HG02852 (cell line): ENCODE results near the gene TRPM6.
"Not testable (repeated sequence)": the region's sequence is repeated elsewhere in the genome, so short reads cannot be mapped to it uniquely, and the experiment has no call there.

Experiments
- ATAC-seq: cut with Tn5 transposase; IDR thresholded peaks from one replicate; pipeline ENCODE4 v1.9.1; 2021; ENCODE audit warnings: mild to moderate bottlenecking, moderate library complexity; ENCODE audit not compliant: unreplicated experiment

The TRPM6 gene

DNA sequence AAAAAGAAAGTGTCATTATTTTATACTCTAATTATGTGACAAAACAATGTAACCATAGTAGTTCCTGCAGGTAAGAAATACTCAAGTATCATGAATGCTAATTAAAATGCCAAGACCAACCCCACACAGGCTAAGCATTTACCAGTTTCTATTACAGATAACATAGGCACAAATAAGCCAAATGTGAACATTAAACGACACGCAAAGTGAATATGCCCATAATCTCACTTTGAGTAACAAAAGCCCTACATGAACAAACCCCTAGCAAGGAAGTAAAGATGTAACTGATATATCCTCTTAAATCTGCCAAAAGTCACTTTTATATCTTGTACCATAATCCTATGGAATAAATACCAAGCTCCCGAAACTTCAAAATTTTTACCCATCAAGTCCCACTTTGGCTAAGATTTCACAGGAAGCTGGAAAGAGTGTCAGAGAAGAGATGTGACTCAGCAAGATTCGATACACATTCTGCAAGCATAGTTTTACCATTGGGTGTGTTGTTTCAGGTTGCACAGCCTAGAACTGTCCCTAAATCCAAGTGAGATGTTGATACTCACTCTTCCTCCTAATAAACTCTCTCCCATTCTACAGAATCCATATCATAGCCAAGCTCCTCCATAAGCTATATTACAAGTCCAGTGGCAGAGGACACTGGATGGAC, 28.8 kb downstream of the TRPM6 start:
- no peak for ATAC-seq

DNA sequence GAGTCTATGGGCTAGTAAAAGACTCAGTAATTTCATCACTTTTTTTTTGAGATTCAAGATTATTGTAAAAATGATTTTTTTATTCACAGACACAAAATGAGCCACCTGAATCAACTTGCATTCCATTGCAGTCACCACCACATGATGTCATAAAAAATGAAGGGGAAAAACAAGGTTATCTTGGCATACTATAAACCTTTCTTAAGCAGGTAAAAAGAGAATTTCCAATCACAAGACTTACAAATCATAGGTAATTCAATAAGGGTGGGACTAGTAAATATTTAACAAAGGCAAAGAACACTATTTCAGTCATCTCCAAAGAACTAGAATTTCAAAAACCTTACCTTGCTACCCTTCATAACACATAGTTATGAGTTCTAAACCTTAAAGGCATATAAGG, 30.7 kb downstream of the TRPM6 start:
- no peak for ATAC-seq

DNA sequence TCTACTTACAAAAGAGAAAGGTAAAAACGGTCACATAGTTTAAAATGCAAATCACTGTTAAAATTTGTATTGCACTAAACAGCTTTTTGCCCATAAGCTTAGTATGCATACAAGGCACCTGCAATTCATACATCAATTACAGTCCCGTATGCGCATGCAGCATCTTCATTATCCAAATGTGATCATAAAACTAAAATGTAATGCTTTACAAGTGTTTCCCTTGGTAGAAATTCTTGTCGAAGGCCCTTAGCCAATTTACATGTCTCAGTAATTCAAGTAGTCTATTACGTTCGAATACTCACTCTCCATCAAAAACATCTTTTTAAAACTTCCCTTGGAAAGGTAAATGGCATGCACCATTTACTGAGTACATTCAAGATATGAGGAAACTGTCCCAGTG, 32.6 kb downstream of the TRPM6 start:
- ATAC-seq: no peak

DNA sequence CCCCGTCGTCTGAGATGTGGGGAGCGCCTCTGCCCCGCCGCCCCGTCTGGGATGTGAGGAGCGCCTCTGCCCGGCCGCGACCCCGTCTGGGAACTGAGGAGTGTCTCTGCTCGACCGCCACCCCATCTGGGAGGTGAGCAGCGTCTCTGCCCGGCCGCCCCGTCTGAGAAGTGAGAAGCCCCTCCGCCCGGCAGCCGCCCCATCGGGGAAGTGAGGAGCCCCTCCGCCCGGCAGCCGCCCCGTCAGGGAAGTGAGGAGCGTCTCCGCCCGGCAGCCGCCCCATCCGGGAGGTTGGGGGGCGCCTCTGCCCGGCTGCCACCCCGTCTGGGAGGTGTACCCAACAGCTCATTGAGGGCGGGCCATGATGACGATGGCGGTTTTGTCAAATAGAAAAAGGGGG, 34.7 kb downstream of the TRPM6 start:
- ATAC-seq: not testable (repeated sequence)

DNA sequence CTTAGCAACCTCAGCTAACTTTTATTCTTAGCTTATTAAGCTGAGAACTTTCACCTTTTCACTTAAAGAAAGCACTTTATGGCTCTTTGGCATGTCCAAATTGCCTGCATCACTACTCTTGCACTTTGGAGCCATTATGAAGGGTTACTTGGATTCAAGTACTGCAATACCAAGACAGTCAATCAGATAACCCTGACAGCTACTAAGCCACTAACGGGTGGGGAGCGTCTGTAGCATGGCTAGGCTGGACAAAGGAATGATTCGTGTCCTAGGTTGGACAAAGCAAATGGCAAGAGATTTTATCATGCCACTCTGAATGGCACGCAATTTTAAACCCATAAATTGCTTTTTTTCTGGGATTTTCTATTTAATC, 39.6 kb downstream of the TRPM6 start:
- no peak for ATAC-seq

DNA sequence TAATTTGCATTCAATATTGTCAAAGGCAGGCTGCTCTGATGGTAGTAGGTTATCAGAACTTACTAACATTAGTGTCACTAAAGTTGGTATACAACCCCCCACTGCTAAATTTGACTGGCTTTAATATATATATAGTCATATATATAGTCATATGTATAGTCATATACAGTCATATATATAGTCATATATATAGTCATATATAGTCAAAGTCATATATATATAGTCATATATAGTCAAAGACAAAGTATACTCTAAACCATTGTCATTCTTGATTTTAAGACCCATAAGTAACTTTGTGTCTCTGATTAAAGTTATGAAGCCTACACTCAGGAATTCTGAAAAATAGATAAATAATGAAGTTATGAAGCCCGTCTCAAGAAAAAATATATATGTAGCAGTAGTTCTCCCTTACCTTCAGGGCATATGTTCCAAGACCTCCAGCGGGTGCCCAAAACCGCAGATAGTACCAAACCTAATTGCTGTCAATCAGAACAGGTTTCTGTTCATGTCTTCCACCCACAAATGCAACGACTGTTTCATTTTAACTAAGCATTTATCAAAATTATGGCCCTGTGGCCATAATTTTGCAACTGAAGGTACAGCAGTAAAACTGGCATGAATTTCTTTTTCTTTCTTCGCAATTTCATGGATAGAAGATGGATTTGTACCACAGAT, 40.1 kb downstream of the TRPM6 start:
- no peak for ATAC-seq

DNA sequence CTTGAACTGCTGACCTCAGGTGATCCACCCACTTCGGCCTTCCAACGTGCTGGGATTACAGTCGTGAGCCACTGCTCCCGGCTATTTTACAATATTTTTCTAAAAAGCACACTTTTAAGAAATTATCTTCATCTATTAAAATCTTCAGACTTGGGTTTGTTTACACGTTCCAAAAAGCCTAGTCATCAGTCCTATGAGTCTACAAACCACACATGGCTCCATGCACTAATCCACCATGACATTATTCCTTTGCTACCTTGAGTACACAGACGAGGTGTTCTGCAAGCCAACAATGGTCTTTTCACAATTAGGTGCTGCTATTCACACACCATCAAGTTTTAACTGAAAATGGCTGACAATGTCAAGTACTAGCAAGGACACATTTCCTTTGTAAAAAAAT, 41.0 kb downstream of the TRPM6 start:
- no peak for ATAC-seq

DNA sequence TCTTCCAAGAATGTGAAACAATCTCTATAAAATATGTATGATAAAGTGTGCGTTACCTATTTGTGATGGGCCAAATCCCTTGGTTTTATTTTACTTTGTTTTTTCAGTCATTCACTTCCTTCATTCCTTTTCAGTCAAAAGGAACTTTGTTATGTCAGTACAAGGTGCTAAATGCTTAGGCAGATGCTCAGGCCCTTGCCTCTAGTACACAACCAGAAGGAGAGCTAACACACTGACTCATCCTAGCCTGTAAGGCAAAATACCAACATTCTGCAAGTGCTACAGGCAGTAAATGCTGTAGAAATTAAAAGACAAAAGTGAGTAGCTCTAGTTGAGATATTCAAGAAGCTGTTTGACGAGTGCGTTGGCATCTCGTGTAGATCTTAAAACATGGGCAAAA, 49.4 kb downstream of the TRPM6 start:
- ATAC-seq: no peak

DNA sequence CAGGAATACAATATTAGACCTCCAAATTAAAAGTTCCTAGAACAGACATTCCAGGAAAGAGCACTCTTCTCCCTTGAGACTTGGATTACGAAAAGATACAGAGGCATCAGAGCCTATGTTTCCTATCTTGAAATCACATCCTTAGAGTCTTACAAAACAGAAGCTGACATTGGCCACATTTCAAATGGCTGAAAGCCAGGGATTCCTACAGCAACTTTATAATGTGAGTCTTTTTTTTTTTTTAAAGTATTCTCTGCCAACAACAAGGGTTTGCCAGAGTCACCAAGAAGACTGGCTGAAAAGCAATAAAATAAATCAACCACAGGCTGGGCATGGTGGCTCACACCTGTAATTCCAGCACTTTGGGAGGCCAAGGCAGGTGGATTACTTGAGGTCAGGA, 63.1 kb downstream of the TRPM6 start:
- no peak for ATAC-seq

DNA sequence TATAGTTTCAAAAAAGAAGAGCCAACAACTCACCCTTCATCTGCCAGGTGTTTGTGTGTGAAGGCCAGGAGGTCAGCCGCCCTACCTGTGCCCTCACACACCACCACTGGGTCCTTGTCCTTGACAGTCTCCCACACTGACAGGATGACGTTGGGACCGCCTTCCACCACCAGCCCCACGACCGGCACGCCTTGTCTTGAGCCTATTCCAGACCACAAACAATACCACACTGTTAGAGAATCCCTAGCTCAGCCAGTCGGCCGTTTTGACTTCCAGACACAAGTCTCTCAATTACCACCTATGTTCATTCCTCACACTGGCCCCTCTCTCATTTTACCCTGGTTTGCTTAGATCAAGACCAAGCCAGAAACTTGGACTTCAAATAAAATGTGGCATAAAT, 66.1 kb downstream of the TRPM6 start:
- ATAC-seq: no peak

DNA sequence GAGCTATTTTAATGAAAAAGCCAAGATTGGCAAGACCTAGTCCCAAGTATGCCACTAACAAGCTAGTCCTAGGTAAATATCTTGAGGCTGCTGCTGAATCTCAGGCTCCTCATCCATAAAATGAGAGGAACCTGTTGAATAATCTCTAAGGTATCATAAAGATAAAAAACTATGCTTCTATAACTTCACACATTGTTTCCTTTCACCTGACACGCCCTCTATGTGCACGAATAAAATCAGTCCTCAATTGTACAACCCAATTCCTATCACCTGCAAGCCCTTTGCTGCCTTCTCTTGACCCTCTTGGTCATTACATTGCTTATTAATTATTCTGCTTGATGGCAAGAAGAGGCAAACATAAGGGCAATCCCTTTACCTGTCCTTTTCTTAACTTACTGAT, 69.9 kb downstream of the TRPM6 start:
- ATAC-seq: no peak

DNA sequence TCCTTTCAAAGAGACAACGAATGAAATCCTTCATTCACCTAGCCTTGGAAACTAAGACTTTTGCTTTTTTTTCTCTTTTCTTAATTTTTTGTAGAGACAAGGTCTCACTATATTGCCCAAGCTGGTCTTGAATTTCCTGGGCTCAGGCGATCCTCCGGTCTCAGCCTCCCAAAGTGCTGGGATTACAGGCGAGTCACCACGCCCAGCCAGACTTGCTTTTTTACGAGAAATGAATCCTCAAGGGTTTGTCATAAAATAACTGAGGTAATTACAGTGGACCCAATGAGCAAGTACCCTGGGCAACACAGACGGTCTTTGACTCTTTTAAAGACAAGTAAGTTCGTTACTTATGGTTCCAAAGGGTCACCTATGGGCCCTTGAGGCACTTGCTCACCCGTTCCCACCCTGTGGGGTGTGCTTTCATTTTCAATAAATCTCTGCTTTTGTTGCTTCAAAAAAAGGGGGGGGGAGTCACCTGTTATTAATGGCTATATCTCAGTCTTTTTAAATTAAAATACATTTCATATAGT, 70.4 kb downstream of the TRPM6 start:
- no peak for ATAC-seq

DNA sequence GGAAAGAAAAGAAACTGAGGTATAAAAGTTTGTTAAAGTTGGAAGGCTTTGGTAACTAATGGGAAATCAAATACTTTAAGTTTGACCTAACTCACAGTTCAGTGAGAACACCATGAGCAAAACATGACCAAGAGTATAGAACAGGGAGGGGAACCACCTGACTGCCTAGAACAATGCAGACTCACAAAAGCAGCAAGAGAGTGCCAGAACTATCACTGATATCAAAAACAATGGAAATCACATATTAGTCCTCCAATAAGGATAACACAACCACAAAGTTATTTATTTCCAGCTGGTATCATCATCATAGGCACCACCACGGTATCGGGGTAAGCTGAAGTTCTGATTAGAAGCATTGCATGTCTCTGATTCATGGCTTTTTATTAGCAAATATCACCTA, 77.5 kb downstream of the TRPM6 start:
- ATAC-seq: no peak

DNA sequence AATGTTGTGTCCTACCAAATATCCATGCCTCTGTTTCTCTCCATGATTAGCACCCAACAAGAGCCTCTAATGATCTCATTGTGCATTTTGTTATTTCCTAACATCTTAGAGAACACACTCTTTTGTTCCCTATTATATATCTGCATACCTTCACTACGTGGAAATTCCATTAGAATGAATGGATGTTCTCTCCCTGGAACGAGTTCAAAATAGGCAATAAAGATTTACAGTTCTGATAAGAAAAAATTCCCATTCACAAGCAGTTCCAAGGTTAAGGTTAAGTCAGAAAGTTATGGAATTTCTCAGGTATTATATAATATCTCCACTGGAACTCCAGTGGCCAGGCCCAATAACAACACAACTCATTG, 83.7 kb downstream of the TRPM6 start:
- no peak for ATAC-seq

DNA sequence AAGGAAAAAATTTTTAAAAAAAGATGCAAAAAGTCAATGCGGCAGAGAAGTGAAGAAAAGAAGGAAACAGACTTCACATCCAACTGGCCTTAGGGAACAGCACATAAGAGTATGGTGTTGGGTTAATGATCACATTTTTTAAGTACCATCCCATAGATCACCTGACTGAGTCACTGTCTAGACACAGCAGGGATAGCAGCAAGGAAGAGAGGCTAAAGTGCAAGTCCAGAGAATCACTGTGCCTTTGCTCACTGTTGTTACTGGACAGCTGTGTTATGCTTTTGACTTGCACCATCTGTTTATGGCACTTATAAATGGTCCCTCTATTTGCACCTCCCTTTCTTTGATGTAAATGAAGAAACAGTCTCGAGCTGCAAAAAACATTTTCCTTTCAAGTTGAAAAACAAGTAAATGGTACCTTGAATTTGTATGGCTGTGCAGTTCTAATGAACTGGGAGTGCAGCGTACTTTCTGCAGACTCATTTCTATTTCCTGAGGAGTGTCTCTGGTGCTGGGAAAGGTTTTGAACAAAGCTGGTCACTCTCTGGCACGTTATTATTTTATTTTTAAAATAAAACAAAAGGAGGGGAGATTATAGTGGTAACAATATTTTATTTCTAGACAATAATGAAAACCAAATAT, 84.2 kb downstream of the TRPM6 start:
- ATAC-seq: no peak

DNA sequence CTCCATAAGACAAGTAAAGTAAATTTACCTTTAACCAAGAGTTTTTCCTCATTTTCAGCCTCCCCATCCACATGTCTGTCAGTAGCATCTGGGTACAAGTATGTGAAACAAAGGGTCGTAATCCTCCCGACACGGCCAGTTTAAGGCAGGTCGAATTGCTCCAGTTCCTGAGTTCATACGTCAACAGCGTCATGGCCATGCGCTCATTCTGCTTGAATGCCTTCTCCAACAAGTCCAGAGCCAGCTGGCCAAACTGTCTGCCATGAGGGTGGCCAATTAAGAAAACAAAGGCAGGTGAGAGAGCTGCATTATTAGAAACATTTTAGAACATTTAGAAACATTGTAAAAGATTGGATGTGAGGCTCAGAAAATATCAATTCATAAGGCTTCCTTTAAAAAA, 87.5 kb downstream of the TRPM6 start:
- no peak for ATAC-seq

DNA sequence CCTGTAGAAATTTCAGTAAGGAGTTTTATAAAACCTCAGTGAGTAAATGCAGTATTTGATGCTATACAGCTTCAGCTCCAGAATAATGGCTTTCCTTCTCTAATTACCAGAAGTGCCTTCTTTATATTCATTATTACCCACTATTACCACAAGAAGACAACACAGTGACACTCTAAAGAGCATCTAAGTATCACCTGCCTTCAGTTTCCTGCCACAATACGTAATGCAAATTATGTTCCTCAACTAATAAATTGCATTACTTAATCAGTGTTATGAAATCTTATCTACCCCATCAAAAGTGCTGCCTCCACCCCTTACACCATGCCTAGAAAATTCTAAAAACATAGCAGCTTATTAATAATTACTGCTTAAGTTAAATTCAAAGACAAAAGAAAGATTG, 91.9 kb downstream of the TRPM6 start:
- no peak for ATAC-seq

DNA sequence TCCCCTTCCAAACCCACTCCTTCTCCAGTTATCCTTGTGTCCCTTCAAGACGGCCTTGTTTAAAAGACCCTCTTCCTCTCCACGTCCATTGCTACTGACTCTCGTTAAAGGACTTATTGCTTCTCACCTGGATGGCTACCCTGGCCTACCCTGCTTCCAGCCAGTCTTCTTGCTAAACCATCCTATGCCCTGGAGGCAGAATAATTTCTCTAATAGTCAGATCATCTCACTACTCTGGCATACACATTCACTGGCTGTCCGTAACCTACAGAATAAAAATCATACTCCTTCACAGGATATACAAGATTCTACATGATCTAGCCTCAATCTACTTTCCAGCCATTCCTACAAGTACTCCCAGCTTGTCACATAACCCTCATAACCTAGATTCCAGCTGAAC, 92.6 kb downstream of the TRPM6 start:
- ATAC-seq: no peak

DNA sequence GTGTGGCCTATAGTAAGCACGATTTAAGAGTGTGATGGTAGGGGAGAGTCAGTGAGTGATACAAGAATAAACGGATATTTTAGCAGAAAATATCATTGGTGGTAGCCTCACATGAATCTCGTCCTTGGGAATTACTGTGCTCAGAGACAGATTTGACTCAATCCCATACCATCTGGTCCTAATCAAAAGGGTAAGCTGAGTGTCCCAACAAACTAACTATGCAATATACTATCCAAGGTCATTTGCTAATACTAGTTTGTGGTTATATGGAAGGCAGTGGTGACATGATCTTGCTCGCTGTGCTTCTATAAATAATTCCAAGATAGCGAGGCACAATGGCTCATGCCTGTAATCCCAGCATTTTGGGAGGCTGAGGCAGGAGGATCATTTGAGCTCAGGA, 103.2 kb downstream of the TRPM6 start:
- no peak for ATAC-seq

DNA sequence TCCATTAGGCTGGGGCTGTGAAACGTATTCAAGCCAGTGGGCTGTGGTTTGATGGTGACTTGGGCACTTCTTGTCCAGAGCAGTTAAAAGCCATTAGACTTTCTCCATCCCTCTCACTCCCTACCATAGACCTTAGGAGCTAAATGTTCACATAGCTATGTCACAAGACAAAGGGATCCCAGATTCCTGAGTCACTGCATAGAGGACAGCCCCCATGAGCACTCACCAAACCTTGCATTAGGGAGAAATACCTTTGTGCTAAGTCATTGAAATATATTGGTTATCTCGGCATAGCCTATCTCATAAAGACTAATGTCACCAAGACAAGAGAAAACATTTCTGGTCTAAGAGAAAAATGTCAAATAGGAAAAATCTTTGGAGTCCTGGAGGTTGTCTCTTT, 104.3 kb downstream of the TRPM6 start:
- no peak for ATAC-seq

DNA sequence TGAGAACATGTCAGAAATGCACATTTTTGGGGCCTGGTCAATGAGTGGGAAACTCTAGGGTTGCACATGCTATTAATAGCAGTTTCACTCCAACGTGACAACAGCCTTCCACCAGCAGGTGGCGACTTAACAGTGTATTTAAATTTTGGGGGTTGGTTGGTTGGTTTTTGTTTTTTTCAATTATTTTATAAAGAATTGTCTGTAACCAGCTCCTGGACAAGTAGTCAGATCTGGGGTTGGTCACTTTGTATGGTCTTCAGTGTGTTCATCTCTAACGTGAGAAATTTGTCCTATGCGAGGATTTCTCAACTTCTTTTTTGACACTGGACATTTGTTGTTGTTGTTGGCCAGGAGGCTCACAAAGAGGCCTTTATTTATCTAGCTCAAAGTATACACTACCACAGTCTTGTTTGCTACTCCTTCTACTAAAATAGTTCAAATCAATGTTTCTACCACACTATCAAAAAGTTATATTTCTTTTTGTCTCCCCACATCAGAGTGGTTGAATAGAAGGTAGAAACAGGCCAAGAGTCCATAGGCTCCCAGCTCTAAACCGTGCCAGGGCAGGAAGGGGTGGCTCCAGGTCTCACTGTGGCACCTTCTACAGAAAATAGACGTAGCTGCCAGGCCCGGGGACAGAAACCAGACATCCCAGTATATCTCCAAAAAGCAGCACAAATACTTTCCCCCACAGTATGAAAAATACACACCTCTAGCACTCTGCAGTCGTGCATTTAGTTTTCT, 110.4 kb downstream of the TRPM6 start:
- ATAC-seq: peak; percentile 55

DNA sequence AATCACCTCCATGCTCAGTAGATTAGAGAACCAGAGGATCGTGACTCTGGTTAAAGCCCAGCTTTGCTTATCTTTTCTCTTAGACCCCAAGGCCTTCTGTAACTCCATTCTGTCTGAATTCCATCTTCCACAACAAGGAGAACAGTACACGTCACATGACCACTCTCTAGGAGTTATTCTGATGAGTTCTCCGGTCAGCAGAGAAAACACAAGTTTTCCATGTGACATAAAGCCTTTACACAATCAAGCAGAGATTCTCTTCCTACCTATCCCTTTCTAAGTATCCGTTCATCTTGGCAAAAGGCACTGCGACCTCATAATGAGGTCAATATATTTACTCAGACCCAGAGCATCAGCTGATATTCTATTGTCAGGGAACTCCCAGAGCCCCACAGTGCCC, 112.3 kb downstream of the TRPM6 start:
- ATAC-seq: no peak
